Neural crest cell (in vitro differentiated cells): ENCODE measurements around the gene CDKN1C. TPM values are rescaled to one million over a fixed set of nuclear protein-coding genes. Genes with fewer than 3 reads are reported as not detected.

ENCODE experiments used
- DNase-seq: peaks from one replicate; pipeline ENCODE4 v3.0.0; 2021; ENCODE audit warnings: low read depth, mixed read lengths, low spot score
- H3K27ac Mint-ChIP-seq: one replicate; pipeline ENCODE4 v1.8.0; 2021; ENCODE audit warnings: mild to moderate bottlenecking, mixed read lengths; ENCODE audit not compliant: unreplicated experiment
- H3K27me3 Mint-ChIP-seq: 2 replicates; pipeline ENCODE4 v1.8.0; 2021; ENCODE audit warnings: low read depth, mild to moderate bottlenecking, mixed read lengths
- H3K36me3 Mint-ChIP-seq: 2 replicates; pipeline ENCODE4 v1.8.0; 2021; ENCODE audit warnings: low read depth, mild to moderate bottlenecking, mixed read lengths
- H3K4me1 Mint-ChIP-seq: 2 replicates; pipeline ENCODE4 v1.8.0; 2021; ENCODE audit warnings: mixed read lengths
- H3K4me3 Mint-ChIP-seq: one replicate; pipeline ENCODE4 v1.8.0; 2021; ENCODE audit warnings: mild to moderate bottlenecking, mixed read lengths
- H3K9me3 Mint-ChIP-seq: 2 replicates; pipeline ENCODE4 v1.8.0; 2021; ENCODE audit warnings: mixed read lengths
- CTCF ChIP-seq: fragments of 200-600 bp; sonication (generic); conservative IDR thresholded peaks from 2 replicates; pipeline ENCODE4 v1.5.0; 2021; ENCODE audit warnings: antibody characterized with exemption, mild to moderate bottlenecking
- total RNA-seq: library from RNA; stranded (reverse); gene quantifications from 2 replicates; pipeline ENCODE4 v1.2.1, GENCODE V29; 2021

CDKN1C gene
- total RNA-seq, 1 donor from 2014 or later: 78.3 TPM

- TF ChIP-seq CTCF: no peak
These were observed 47.5 kb downstream of the CDKN1C start for GRCh38 chr11:2838091-2838490.

GRCh38 chr11:2837651-2838050, 47.9 kb downstream of the CDKN1C start:
- TF ChIP-seq CTCF: no peak
- DNase-seq: no peak
- peak overlapping the region; percentile 29 for H3K27ac Mint-ChIP-seq
- H3K9me3 Mint-ChIP-seq: no peaks in the 10 kb centered on the region
- H3K36me3 Mint-ChIP-seq: no peaks in the 10 kb centered on the region
- peaks cover 45% of the 10 kb centered on the region for H3K4me1 Mint-ChIP-seq
- H3K4me3 Mint-ChIP-seq: peak overlapping the region; percentile 34
- peaks cover 7% of the 10 kb centered on the region for H3K27me3 Mint-ChIP-seq

More at GRCh38 chr11:2838091-2838490, 47.5 kb downstream of the CDKN1C start:
- H3K4me1 Mint-ChIP-seq: peaks cover 45% of the 10 kb centered on the region
- H3K27ac Mint-ChIP-seq: peak overlapping the region; percentile 29
- peaks cover 7% of the 10 kb centered on the region for H3K27me3 Mint-ChIP-seq
- H3K4me3 Mint-ChIP-seq: no peak overlapping the region
- H3K9me3 Mint-ChIP-seq: no peaks in the 10 kb centered on the region
- DNase-seq: no peak
- H3K36me3 Mint-ChIP-seq: no peaks in the 10 kb centered on the region

GRCh38 chr11:2837096-2837601, 48.4 kb downstream of the CDKN1C start:
- Mint-ChIP-seq H3K9me3 (no peaks in the 10 kb centered on the region), H3K4me3 (peak overlapping the region; percentile 34), H3K27ac (peak overlapping the region; percentile 27), H3K4me1 (peaks cover 45% of the 10 kb centered on the region), H3K36me3 (no peaks in the 10 kb centered on the region), H3K27me3 (peaks cover 7% of the 10 kb centered on the region)
- peak; percentile 56 for TF ChIP-seq CTCF
- DNase-seq: peak; percentile 86

- no peaks in the 10 kb centered on the region for H3K36me3 Mint-ChIP-seq
- no peaks in the 10 kb centered on the region for H3K9me3 Mint-ChIP-seq
- peaks cover 7% of the 10 kb centered on the region for H3K27me3 Mint-ChIP-seq
- no peak for TF ChIP-seq CTCF
- H3K4me3 Mint-ChIP-seq: no peak overlapping the region
- H3K27ac Mint-ChIP-seq: peak overlapping the region; percentile 27
- H3K4me1 Mint-ChIP-seq: peaks cover 45% of the 10 kb centered on the region
- DNase-seq: no peak
These were observed 49.1 kb downstream of the CDKN1C start for GRCh38 chr11:2836315-2837095.

- TF ChIP-seq CTCF: no peak
- no peak overlapping the region for H3K4me3 Mint-ChIP-seq
- no peak for DNase-seq
- peaks cover 45% of the 10 kb centered on the region for H3K4me1 Mint-ChIP-seq
- peaks cover 7% of the 10 kb centered on the region for H3K27me3 Mint-ChIP-seq
- H3K9me3 Mint-ChIP-seq: no peaks in the 10 kb centered on the region
- no peaks in the 10 kb centered on the region for H3K36me3 Mint-ChIP-seq
- no peak overlapping the region for H3K27ac Mint-ChIP-seq
These were observed 49.8 kb downstream of the CDKN1C start for GRCh38 chr11:2835751-2836150.
